ENCODE measurements around the gene IGF2BP1.

DNA sequence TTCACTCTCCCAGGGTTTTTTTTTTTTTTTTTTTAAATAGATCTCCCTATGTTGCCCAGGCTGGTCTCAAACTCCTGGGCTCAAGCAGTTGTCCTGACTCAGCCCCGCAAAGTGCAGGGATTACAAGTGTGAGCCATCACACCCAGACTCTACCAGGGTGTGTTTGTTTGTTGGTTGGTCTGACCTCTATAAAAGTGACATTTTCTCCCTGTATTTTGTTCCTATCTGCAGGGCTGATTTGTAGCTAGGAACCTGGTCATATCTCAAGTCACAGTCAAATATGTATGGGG is 89.1 kb downstream of the IGF2BP1 start:
- TF ChIP-seq, protein P1, sequence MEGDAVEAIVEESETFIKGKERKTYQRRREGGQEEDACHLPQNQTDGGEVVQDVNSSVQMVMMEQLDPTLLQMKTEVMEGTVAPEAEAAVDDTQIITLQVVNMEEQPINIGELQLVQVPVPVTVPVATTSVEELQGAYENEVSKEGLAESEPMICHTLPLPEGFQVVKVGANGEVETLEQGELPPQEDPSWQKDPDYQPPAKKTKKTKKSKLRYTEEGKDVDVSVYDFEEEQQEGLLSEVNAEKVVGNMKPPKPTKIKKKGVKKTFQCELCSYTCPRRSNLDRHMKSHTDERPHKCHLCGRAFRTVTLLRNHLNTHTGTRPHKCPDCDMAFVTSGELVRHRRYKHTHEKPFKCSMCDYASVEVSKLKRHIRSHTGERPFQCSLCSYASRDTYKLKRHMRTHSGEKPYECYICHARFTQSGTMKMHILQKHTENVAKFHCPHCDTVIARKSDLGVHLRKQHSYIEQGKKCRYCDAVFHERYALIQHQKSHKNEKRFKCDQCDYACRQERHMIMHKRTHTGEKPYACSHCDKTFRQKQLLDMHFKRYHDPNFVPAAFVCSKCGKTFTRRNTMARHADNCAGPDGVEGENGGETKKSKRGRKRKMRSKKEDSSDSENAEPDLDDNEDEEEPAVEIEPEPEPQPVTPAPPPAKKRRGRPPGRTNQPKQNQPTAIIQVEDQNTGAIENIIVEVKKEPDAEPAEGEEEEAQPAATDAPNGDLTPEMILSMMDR (IDR thresholded peaks at IDR 0.05), result no peak
- TF ChIP-seq POLR2A (IDR thresholded peaks at IDR 0.05), result no peak

All from adrenal gland (tissue), 5 donors.